ENCODE results near the gene EIF1AY. TPM values are rescaled to one million over a fixed set of nuclear protein-coding genes. Genes with fewer than 3 reads are reported as not detected.
"Not testable (repeated sequence)": the region's sequence is repeated elsewhere in the genome, so short reads cannot be mapped to it uniquely, and the experiment has no call there.

The EIF1AY gene
- total RNA-seq (2014; rRNA removed; shearing (Covaris generic)), result not detected in 2 replicates
- polyA plus RNA-seq (2015; cell fraction: cytosol; rRNA removed), result not detected in 2 replicates
- polyA plus RNA-seq (2015; cell fraction: nucleus; rRNA removed), result not detected in 2 replicates

DNA sequence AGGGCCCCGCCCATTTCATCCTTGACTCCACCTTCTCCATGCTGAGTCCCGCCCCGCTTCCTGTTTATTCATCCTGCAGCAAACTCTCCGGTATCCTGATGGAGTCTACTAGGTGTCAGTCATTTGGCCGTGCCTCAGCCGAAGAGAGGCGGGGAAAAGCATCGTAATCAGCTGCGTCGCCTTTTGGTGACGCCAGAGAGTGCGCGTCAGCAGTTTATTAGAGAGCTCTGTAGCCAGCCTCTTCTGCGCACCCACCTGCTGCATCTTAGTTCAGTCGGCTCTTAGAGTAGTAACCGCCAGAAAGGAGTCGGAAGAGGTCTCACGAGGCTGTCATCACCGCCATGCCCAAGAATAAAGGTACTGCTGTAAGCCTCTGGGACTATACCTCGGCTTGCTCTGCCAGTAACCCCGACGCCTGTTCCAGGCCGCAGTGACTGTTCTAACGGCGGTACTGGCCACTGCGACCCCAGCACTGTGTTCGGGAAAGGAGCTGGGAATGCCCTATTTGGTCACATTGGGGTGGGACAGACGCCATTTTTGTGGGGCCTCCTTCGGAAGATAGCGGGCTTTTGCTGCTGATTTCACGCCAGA lies at the start of gene EIF1AY:
TSS of gene EIF1AY (plus strand) at position 246 of the 591 bp plus-strand sequence. CDS start at position 342, 96 bp downstream.
- in situ Hi-C loops (cut with HindIII; ENCODE audit: low pct_unique_long_range_greater_than_20kb, low sequenced_read_pairs), result no loop called here
- DNase-seq (ENCODE audit: low read depth, low spot score), result no peak

- no peak for DNase-seq (ENCODE audit: low read depth, low spot score)
- in situ Hi-C loops (cut with HindIII; ENCODE audit: low pct_unique_long_range_greater_than_20kb, low sequenced_read_pairs), result no loop called here
These were observed 47.1 kb upstream of the EIF1AY start for GRCh38 chrY:20528435-20528834.

- DNase-seq (ENCODE audit: low read depth, low spot score), result no peak
- in situ Hi-C loops (cut with HindIII; ENCODE audit: low pct_unique_long_range_greater_than_20kb, low sequenced_read_pairs), result no loop called here
These were observed 37.4 kb upstream of the EIF1AY start for GRCh38 chrY:20538186-20538585.

GRCh38 chrY:20538933-20539332 lies 36.6 kb upstream of the EIF1AY start:
- in situ Hi-C loops (cut with HindIII; ENCODE audit: low pct_unique_long_range_greater_than_20kb, low sequenced_read_pairs), result no loop called here
- no peak for DNase-seq (ENCODE audit: low read depth, low spot score)

GRCh38 chrY:20544451-20544960 lies 31.1 kb upstream of the EIF1AY start:
- no peak for DNase-seq (ENCODE audit: low read depth, low spot score)
- in situ Hi-C loops (cut with HindIII; ENCODE audit: low pct_unique_long_range_greater_than_20kb, low sequenced_read_pairs), result no loop called here

DNA sequence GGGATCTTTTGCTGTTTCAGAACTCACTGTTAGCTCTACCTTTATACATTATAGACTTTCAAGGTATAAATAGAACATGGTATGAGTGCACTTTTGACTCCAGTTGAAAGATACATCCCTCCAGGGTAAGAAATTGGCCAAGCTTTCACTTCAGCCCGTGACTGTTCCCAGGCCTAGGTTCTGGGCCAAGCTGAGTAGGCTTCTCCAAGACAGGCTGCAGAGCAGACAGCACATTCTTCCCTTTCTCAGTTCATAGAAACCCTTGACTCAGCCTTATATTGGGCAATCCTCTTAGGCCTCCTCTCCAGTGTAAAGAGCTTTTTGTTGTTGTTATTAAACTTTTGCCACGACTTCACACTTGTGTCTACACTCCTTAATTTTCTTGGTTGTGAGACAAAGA lies 29.5 kb upstream of the EIF1AY start:
- in situ Hi-C loops (cut with HindIII; ENCODE audit: low pct_unique_long_range_greater_than_20kb, low sequenced_read_pairs), result no loop called here
- DNase-seq (ENCODE audit: low read depth, low spot score), result no peak

GRCh38 chrY:20549289-20549688 lies 26.3 kb upstream of the EIF1AY start:
- DNase-seq (ENCODE audit: low read depth, low spot score), result no peak
- in situ Hi-C loops (cut with HindIII; ENCODE audit: low pct_unique_long_range_greater_than_20kb, low sequenced_read_pairs), result no loop called here

DNA sequence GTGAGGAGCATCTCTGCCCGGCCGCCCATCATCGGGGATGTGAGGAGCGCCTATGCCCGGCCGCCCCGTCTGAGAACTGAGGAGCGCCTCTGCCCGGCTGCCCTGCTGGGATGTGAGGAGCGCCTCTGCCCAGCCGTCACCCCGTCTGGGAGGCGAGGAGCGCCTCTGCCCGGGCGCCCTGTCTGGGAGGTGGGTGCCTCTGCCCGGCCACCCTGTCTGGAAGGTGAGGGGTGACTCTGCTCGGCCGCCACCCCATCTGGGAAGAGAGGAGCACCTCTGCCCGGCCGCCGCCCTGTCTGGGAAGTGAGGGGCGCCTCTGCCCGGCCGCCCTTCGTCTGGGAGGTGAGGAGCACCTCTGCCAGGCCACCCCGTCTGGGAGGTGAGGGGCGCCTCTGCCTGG lies 23.7 kb upstream of the EIF1AY start:
- no peak for DNase-seq (ENCODE audit: low read depth, low spot score)
- in situ Hi-C loops (cut with HindIII; ENCODE audit: low pct_unique_long_range_greater_than_20kb, low sequenced_read_pairs), result no loop called here

DNA sequence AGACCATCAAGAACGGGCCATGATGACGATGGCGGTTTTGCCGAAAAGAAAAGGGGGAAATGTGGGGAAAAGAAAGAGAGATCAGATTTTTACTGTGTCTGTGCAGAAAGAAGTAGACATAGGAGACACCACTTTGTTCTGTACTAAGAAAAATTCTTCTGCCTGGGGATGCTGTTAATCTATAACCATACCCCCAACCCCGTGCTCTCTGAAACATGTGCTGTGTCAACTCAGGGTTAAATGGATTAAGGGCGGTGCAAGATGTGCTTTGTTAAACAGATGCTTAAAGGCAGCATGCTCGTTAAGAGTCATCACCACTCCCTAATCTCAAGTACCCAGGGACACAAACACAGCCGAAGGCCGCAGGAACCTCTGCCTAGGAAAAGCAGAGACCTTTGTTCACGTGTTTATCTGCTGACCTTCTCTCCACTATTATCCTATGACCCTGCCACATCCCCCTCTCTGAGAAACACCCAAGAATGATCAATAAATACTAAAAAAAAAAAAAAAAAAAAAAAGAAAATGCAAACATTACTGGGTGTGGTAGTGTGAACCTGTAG lies 22.7 kb upstream of the EIF1AY start:
- DNase-seq (ENCODE audit: low read depth, low spot score); in situ Hi-C loops (cut with HindIII; ENCODE audit: low pct_unique_long_range_greater_than_20kb, low sequenced_read_pairs): not testable (repeated sequence)

GRCh38 chrY:20555820-20556219 lies 19.8 kb upstream of the EIF1AY start:
- no peak for DNase-seq (ENCODE audit: low read depth, low spot score)
- in situ Hi-C loops (cut with HindIII; ENCODE audit: low pct_unique_long_range_greater_than_20kb, low sequenced_read_pairs), result no loop called here

DNA sequence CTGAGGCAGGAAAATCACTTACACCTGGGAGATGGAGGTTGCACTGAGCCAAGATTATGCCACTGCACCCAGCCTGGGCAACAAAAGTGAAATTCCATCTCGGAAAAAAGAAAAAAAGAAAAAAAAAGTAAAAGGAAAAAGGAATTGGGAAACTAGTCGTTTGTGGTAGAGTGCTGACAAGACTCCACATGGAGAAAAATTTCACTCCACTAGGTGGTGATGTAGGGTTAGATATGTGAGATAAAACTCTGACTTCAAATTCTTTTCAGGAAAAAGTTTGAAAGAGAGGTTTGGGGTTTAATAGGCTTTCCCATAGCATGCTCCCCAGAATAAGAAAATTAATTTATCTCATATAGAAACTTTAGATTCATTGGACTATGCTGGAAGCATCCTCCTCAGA lies 16.9 kb upstream of the EIF1AY start:
- in situ Hi-C loops (cut with HindIII; ENCODE audit: low pct_unique_long_range_greater_than_20kb, low sequenced_read_pairs), result no loop called here
- no peak for DNase-seq (ENCODE audit: low read depth, low spot score)

GRCh38 chrY:20559873-20560512 lies 15.6 kb upstream of the EIF1AY start:
- no peak for DNase-seq (ENCODE audit: low read depth, low spot score)
- in situ Hi-C loops (cut with HindIII; ENCODE audit: low pct_unique_long_range_greater_than_20kb, low sequenced_read_pairs), result no loop called here

DNA sequence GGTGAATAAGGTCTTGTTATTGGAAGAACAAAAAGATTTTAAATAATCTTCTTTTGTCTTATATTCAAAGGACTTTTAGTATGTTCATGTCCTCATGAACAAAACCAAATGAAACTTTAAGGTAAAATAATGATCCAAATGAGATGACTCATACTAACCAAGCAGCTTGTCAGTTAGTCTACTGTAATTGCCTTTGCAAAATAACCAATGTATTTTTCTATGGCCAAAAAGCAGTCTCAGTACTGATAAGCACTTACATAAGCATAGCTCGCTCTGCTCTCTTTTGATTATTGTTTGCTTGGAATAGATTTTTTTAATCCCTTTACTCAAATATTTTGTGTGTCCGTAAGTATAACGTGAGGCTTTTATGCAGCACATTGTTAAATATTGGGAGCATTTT lies 4.3 kb upstream of the EIF1AY start:
- in situ Hi-C loops (cut with HindIII; ENCODE audit: low pct_unique_long_range_greater_than_20kb, low sequenced_read_pairs), result no loop called here
- DNase-seq (ENCODE audit: low read depth, low spot score), result no peak

GRCh38 chrY:20576506-20576905 lies 930 bp downstream of the EIF1AY start:
- in situ Hi-C loops (cut with HindIII; ENCODE audit: low pct_unique_long_range_greater_than_20kb, low sequenced_read_pairs), result no loop called here

DNA sequence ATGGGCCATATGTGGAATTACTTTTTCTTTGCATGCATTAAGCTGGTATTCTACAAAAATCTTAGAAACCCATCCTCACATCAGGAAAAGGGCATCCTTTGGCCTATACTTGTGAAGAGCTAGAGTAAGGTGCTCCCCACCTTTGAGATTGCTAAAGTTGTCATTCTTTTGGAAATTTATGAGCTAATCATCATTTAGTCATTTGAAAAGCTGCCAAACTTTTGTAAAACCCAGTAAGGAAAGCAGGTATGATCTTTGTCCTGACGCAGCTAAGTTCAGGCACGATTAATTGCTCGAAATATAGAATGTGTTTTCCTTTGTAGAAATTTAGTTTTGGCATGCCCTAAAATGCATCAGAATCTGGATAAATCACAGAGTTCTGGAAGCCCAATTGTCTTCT lies 2.6 kb downstream of the EIF1AY start:
- DNase-seq (ENCODE audit: low read depth, low spot score), result no peak
- in situ Hi-C loops (cut with HindIII; ENCODE audit: low pct_unique_long_range_greater_than_20kb, low sequenced_read_pairs), result no loop called here

More at GRCh38 chrY:20576506-20576905, 930 bp downstream of the EIF1AY start:
- DNase-seq (ENCODE audit: low read depth, low spot score), result no peak

DNA sequence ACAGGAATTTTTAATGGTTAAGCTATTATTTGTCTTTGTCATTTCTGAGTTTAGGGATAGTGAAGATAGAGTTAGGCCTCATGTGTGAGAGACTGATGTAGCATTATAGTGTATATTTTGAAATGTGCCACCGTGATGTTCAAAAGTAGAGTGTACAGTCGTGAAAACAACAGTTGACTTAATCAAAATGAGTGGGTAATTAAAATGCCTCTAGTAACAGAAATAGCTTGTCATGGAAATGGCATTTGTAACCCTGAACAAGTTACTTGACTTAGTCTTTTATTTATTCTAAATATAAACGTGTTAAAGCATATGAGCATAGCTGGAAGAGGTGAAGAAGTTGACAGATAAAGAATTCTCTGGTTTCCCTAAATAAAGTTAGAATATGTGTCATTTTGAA lies 6.1 kb downstream of the EIF1AY start:
- no peak for DNase-seq (ENCODE audit: low read depth, low spot score)
- in situ Hi-C loops (cut with HindIII; ENCODE audit: low pct_unique_long_range_greater_than_20kb, low sequenced_read_pairs), result no loop called here

DNA sequence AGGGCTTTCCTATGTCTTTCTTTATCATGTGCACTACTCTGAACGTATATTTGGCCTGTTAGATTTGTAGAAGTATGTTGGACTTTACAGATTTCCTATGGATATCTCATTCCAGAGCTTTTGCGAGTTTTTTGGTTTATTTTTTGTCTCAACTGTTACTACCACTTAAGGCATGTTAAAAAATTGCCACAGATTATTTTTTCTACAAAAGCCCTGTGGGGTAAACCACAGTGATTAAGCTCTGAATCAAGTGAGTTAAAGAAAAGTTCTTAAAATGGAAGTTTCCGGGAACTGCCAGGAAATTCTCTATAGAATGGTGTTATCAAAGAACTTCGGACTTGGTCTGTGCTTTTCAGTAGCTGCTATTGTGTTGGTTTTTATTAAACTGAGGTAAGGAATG lies 10.6 kb downstream of the EIF1AY start:
- no peak for DNase-seq (ENCODE audit: low read depth, low spot score)
- in situ Hi-C loops (cut with HindIII; ENCODE audit: low pct_unique_long_range_greater_than_20kb, low sequenced_read_pairs), result no loop called here

All from SK-MEL-5 (cell line).